Lower leg skin (tissue), 4 donors: ENCODE results near the gene ZNF507. TPM values are rescaled to one million over a fixed set of nuclear protein-coding genes. Genes with fewer than 3 reads are reported as not detected.
A peak's percentile ranks its signal among the peaks of the same experiment; 100 is the strongest.

Source experiments
- DNase-seq, 2 donors: peaks; one replicate each; pipeline ENCODE4 v3.0.0-alpha.2; 2019; ENCODE audit warnings: low spot score in 2 of 2
- H3K4me3 ChIP-seq: fragments of 200-600 bp; sonication (generic); 2 replicates; pipeline ENCODE4 v1.5.1; 2017; ENCODE audit warnings: mild to moderate bottlenecking, low read depth; ENCODE audit not compliant: poor library complexity, severe bottlenecking
- POLR2A ChIP-seq, 2 donors: fragments of 450-650 bp; IDR thresholded peaks; one replicate each; pipeline ENCODE4 v1.6.1; 2016 to 2017; ENCODE audit warnings: antibody characterized with exemption in 2 of 2, mild to moderate bottlenecking in 1 of 2, moderate library complexity in 1 of 2
- WGBS, 2 donors: methylation state at CpG; one replicate each; pipeline ENCODE4 v1.1.5; 2018; 5-methylcytosine and 5-hydroxymethylcytosine counted together
- intact Hi-C: fragments of 100-400 bp; cut with DNase I; formaldehyde crosslinking; loops from one replicate; pipeline ENCODE4 v1.15.0; 2023; ENCODE audit warnings: low total_unique reads
- total RNA-seq, 4 donors: library from RNA; depleted of rRNA; stranded (reverse); fragments of >200 nt; gene quantifications; one replicate each; pipeline ENCODE4 v1.1.0, GENCODE V29; 2016
- TF ChIP-seq, protein P1 (sequence below), 3 donors: fragments of 450-650 bp; IDR thresholded peaks; one replicate each; pipeline ENCODE4 v1.5.1; 2016; ENCODE audit warnings: antibody characterized with exemption in 3 of 3, mild to moderate bottlenecking in 3 of 3, moderate library complexity in 2 of 3

Gene ZNF507
- total RNA-seq, 4 donors from 2014 or later = 9.5 to 15.1 (median 13.1) TPM

DNA sequence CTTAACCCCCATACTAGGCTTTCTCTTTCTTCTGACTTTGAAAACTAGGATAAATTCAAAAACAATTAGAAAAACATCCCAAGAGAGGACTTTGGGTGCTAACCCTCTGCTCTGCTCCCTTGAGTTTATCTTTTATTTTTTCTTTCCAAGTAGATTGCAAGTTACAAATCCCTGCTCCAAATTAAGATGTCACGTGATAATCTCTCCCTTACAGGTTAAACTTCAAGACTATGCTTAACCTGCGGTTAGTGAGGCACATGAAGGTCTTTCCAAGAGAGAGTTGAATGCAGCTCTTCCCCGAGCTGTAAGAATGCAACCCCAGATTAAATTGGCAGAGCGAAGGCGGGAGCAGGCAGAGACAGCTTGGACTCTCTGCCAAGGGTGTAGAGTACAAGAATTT is 12.2 kb upstream of the ZNF507 start:
- WGBS, 2 donors = 56 to 65% methylated on average over 5 of the region's 5 CpGs
- intact Hi-C loops = loop anchor here (10.0 kb wide), 1 partner anchor 1802 kb away; no protein-coding TSS in a partner anchor
- DNase-seq = no peak
- no peak overlapping the region for H3K4me3 ChIP-seq
- TF ChIP-seq, protein P1, sequence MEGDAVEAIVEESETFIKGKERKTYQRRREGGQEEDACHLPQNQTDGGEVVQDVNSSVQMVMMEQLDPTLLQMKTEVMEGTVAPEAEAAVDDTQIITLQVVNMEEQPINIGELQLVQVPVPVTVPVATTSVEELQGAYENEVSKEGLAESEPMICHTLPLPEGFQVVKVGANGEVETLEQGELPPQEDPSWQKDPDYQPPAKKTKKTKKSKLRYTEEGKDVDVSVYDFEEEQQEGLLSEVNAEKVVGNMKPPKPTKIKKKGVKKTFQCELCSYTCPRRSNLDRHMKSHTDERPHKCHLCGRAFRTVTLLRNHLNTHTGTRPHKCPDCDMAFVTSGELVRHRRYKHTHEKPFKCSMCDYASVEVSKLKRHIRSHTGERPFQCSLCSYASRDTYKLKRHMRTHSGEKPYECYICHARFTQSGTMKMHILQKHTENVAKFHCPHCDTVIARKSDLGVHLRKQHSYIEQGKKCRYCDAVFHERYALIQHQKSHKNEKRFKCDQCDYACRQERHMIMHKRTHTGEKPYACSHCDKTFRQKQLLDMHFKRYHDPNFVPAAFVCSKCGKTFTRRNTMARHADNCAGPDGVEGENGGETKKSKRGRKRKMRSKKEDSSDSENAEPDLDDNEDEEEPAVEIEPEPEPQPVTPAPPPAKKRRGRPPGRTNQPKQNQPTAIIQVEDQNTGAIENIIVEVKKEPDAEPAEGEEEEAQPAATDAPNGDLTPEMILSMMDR (IDR thresholded peaks at IDR 0.05) = no peak
- no peak for TF ChIP-seq POLR2A (IDR thresholded peaks at IDR 0.05)

DNA sequence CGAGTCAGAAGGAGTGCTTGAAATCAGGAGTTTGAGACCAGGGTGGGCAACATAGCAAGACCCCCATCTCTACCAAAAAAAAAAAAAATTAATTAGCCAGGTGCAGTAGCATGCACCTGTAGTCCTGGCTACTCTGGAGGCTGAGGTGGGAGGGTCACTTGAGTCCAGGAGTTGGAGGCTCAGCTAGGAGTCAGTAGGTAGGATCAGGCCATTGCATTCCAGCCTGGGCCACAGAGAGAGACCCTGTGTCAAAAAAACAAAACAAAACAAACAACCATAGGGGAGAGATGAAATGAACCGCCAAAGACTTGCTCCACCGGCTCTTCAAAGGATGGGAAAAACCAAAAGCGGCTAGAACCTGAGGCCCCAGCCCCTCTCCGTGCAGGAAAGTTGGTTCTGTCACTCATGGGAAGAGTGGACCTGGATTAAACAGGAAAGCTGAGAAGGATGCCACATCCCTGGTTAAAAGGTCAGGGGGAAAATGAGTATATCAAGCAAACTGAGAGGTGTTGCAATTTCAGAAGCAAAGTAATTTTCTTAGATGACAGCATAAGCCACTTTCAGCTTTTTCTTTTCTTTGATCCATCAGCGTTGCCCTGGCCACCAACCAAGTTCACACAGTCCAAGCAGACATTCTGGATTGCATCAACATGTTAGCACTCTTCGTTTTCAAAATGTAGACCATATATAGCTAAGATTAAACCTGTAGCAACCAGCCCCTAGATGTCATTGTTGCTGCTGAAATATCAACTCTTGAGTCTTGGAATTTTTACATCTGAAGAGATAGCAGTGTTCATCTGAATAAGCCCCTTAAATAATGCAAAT is 8.9 kb upstream of the ZNF507 start:
- no peak overlapping the region for H3K4me3 ChIP-seq
- no peak for DNase-seq
- WGBS, 2 donors = 48 to 49% methylated on average over 7 of the region's 7 CpGs
- TF ChIP-seq, protein P1 (IDR thresholded peaks at IDR 0.05) = no peak
- TF ChIP-seq POLR2A (IDR thresholded peaks at IDR 0.05) = no peak
- intact Hi-C loops = loop anchor here (10.0 kb wide), 1 partner anchor 1798 kb away; no protein-coding TSS in a partner anchor

DNA sequence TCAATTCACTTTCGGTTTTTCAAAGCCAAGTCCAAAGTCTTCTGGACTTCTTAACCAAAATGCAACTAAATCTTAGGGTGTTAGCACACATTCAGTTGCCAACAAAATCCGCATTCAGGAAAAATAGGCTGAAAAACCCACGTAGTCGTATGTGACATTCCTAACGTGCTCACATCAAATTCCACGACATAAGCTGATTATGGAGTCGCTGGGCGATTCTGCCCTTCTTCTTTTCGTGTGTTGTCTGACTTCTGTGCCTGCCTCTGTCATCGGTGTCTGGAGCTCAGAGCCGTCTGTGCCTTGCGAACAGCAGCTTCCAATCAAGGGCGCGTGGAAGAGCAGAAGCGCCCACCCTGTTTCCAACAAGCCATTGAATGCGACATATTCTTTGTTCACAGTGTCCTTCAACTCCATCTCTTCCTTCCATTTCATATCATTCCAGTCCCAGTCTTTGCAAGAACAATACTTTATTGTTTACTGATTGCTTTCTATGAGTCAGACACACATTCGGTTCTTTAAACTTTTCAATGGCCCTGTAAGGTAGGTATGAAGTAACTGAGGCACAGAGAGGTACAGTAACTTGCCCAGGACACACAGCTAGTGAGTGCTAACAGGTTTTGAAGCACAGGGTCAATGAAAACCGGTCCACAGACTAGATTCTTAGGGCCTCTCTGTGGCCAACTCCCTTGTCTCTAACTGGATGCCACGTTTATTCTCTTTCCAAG is 8.2 kb upstream of the ZNF507 start:
- no peak for TF ChIP-seq POLR2A (IDR thresholded peaks at IDR 0.05)
- TF ChIP-seq, protein P1 (IDR thresholded peaks at IDR 0.05) = no peak
- intact Hi-C loops = loop anchor here (10.0 kb wide), 1 partner anchor 1798 kb away; no protein-coding TSS in a partner anchor
- DNase-seq = no peak
- WGBS, 2 donors = 60 to 62% methylated on average over 19 of the region's 19 CpGs
- no peak overlapping the region for H3K4me3 ChIP-seq

DNA sequence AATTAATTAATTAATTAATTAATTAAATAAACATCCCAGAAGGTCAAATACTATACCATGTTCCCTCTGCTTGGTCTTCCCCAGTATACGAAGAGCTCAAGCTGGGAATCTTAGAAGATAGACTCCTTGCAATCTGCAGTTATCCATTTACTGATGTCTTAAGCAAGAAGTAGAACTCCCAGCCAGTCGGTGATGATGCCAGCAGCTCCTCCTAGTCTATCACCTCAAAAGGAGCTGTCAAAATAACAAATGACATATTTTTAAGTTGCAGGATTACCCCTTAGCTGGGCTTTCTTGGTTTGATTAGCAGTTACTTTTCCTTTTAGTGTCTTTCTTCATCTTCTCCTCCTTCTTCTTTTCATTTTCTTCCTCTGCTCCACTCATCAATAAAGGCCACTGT is 6.0 kb upstream of the ZNF507 start:
- intact Hi-C loops = loop anchor here (10.0 kb wide), 1 partner anchor 1795 kb away; no protein-coding TSS in a partner anchor
- no peak overlapping the region for H3K4me3 ChIP-seq
- DNase-seq = no peak
- TF ChIP-seq, protein P1 (IDR thresholded peaks at IDR 0.05) = no peak
- no peak for TF ChIP-seq POLR2A (IDR thresholded peaks at IDR 0.05)
- 90 to 92% methylated on average over 2 of the region's 2 CpGs for WGBS, 2 donors

DNA sequence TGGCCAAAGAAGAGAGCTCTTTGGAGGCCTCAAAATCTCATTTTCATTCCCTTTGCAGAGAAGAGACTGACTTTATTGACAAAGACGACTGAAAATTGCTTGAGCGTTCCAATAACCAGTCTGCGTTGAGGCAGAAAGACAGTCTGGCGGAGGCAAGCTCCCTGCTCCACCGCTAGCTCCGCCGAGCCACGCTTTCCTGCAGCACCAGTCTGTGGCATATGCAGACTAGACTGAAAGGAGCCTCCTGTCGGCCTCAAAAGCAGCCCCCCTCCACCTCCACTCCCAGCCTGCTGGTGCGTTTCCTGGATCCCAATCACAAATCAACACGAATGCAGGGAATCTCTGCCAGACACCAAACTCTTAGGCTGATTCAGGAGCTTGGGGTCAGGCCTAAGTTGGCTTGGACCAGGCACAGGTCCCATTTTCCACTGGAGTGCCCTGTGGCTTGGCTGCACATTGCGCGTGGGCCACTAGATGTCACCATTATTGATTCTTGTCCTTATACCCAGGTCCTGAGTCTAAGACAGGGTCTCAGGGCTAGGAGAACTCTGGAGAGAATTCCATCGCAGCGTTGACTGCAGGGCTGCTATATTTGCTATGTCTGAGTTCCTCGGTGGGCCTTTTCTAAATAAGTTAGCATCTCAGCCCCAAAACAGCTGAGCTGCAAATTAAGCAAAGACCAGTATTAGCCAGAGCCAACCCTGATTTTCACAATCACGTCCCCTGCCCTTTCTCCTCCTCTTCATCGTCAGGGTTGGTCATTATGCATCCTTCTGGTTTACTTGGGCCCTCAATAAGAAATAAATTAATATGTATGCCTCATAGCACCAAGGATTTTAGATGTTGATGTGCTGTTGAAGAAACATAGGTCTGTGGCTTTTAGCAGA is 5.2 kb upstream of the ZNF507 start:
- intact Hi-C loops = loop anchor here (10.0 kb wide), 1 partner anchor 1795 kb away; no protein-coding TSS in a partner anchor
- peak in 1 of 2 donors; percentile 32 for DNase-seq
- H3K4me3 ChIP-seq = no peak overlapping the region
- TF ChIP-seq, protein P1 (IDR thresholded peaks at IDR 0.05) = no peak
- no peak for TF ChIP-seq POLR2A (IDR thresholded peaks at IDR 0.05)
- 71 to 73% methylated on average over 17 to 18 of the region's 18 CpGs for WGBS, 2 donors
